ENCODE results near the gene ACSL6. TPM values are rescaled to one million over a fixed set of nuclear protein-coding genes. Genes with fewer than 3 reads are reported as not detected.

The ACSL6 gene
- total RNA-seq, 1 donor from 2014 or later = not detected

DNA sequence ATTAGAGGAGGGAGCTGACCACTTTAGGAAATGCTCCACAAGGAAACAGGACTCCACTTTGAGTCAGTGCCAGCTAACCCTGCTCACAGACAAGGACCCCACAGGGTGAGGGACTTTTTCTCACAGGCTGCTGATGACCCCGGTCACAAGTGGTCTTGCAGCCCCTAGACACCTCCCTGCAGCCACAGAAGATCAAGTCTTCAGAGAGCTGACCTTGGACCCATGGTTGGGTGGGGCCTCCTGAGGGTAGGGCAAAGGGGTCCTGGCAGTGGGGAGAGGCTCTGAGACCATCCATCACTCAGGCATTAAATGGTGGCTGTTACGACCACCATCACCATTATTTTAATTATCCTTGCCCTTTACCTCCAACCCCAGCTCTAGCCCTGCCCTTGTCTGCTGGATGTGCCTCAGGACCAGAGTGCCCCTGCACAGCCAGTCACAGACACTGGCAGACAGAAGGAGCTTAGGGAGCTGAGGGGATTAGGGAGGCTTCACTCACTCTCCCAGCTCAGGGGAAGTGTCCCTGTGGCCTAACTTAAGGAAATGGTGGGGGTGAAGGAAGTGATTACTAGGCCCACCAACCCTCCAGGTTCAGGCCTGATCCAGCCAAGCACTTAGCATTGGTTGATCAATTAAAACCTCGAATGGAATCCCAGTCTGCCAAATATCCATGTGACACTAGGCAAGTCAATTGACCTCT, 1.6 kb downstream of the ACSL6 start:
- peaks cover 4% of the 10 kb centered on the region for H3K4me1 Mint-ChIP-seq (ENCODE audit: unreplicated experiment)
- H3K36me3 Mint-ChIP-seq (ENCODE audit: unreplicated experiment) = no peaks in the 10 kb centered on the region
- H3K4me3 Mint-ChIP-seq (ENCODE audit: unreplicated experiment) = no peak overlapping the region
- no peaks in the 10 kb centered on the region for H3K9me3 Mint-ChIP-seq (ENCODE audit: unreplicated experiment)
- H3K27me3 Mint-ChIP-seq (ENCODE audit: unreplicated experiment) = peaks cover 41% of the 10 kb centered on the region
- no peak overlapping the region for H3K27ac Mint-ChIP-seq (ENCODE audit: unreplicated experiment)
- DNase-seq (ENCODE audit: extremely low spot score, unreplicated experiment) = no peak
- TF ChIP-seq, protein P1, sequence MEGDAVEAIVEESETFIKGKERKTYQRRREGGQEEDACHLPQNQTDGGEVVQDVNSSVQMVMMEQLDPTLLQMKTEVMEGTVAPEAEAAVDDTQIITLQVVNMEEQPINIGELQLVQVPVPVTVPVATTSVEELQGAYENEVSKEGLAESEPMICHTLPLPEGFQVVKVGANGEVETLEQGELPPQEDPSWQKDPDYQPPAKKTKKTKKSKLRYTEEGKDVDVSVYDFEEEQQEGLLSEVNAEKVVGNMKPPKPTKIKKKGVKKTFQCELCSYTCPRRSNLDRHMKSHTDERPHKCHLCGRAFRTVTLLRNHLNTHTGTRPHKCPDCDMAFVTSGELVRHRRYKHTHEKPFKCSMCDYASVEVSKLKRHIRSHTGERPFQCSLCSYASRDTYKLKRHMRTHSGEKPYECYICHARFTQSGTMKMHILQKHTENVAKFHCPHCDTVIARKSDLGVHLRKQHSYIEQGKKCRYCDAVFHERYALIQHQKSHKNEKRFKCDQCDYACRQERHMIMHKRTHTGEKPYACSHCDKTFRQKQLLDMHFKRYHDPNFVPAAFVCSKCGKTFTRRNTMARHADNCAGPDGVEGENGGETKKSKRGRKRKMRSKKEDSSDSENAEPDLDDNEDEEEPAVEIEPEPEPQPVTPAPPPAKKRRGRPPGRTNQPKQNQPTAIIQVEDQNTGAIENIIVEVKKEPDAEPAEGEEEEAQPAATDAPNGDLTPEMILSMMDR (IDR thresholded peaks at IDR 0.05) = no peak

DNA sequence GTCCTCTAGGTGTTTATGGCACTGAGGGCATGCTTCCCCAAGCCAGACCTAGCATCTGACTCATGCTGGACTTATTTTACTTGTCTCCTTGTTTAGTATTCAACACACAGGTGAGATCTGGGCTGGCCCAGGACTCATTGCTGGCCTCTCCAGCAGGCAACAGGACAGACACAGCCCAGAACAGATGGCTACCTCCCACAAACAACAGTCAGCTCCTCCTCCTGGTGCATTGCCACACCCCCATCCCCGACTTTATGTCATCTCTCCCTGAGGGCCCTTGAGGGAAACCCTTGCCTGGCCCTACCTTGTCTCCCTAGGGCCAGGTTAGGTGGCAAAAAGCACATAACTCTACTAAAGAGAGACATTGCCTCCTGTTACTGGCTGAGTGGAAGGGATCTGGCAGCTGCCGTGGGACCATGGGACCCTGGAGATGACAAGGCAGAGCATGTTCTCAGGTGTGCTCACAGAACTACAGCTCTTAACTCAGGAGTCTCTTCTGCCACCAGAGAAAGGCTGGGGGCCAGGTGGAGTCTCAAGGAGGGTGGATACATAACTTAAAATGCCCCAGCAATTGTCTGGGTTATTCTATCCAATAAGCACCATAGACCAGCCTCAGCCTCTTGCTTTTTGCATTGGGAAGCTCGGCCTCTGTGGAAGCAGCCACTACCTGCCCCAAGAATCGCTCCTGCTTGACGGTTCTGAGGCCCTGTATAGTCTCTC, 2.3 kb downstream of the ACSL6 start:
- Mint-ChIP-seq H3K9me3 (ENCODE audit: unreplicated experiment) (no peaks in the 10 kb centered on the region), H3K36me3 (ENCODE audit: unreplicated experiment) (no peaks in the 10 kb centered on the region), H3K27me3 (ENCODE audit: unreplicated experiment) (peaks cover 41% of the 10 kb centered on the region), H3K27ac (ENCODE audit: unreplicated experiment) (no peak overlapping the region), H3K4me1 (ENCODE audit: unreplicated experiment) (peaks cover 4% of the 10 kb centered on the region), H3K4me3 (ENCODE audit: unreplicated experiment) (no peak overlapping the region)
- TF ChIP-seq, protein P1 (IDR thresholded peaks at IDR 0.05) = no peak
- no peak for DNase-seq (ENCODE audit: extremely low spot score, unreplicated experiment)

DNA sequence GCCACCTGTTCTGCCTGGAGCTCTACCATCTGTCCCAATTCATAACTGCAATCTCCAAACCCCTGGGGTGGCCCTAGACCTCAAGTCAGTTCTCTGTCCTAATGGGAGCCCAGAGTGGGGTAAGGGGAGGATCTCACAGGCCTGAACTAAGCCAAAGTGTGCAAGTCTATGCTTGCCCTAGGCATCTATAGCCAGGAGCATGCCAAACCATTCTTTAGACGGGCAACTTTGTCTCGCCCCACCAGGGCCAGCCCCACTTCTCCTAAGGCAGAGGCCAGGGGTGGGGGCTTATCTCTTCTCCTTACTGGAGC, 3.3 kb downstream of the ACSL6 start:
- Mint-ChIP-seq H3K4me1 (ENCODE audit: unreplicated experiment) (peaks cover 6% of the 10 kb centered on the region), H3K27ac (ENCODE audit: unreplicated experiment) (no peak overlapping the region), H3K4me3 (ENCODE audit: unreplicated experiment) (no peak overlapping the region), H3K36me3 (ENCODE audit: unreplicated experiment) (no peaks in the 10 kb centered on the region), H3K9me3 (ENCODE audit: unreplicated experiment) (no peaks in the 10 kb centered on the region), H3K27me3 (ENCODE audit: unreplicated experiment) (peaks cover 33% of the 10 kb centered on the region)
- no peak for DNase-seq (ENCODE audit: extremely low spot score, unreplicated experiment)
- TF ChIP-seq, protein P1 (IDR thresholded peaks at IDR 0.05) = no peak

DNA sequence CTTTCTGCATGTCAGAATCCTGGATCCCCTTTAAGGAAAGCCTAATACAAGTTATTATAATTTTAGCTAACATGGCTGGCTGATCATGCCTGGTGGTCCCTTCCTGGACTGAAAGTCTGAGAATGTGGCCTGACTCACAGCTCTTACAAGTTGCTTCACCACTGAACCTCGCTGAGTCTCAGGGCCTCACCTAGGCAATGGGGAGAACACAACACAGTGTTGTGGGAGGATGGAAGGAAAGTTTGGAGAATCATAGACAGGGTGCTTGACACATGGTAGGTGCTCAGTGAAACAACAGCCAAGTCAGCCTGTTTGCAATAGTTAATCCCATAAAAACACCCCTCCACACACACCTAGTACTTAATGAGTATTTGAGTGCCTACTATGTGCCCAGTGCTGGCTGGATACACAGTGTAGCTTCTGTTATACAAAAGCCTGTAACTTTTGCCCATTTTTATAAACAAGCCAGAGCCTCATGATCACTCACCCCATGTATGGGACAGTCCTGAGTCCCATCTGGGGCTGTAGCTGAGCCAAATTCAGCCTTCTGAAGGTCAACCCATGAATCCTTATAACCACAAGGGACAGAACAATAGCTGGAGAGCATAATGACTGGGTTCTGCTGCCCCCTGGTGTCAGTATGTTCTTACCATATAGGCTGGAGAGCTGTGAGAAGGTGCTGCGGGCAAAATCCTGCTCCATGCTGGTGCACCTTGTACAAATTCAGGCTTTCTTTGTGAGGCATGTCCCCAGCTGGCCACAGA, 3.9 kb downstream of the ACSL6 start:
- Mint-ChIP-seq H3K4me3 (ENCODE audit: unreplicated experiment) (no peak overlapping the region), H3K27me3 (ENCODE audit: unreplicated experiment) (peaks cover 35% of the 10 kb centered on the region), H3K9me3 (ENCODE audit: unreplicated experiment) (no peaks in the 10 kb centered on the region), H3K36me3 (ENCODE audit: unreplicated experiment) (no peaks in the 10 kb centered on the region), H3K27ac (ENCODE audit: unreplicated experiment) (no peak overlapping the region), H3K4me1 (ENCODE audit: unreplicated experiment) (peaks cover 7% of the 10 kb centered on the region)
- TF ChIP-seq, protein P1 (IDR thresholded peaks at IDR 0.05) = peak; percentile 77
- DNase-seq (ENCODE audit: extremely low spot score, unreplicated experiment) = no peak

Data from osteocyte (in vitro differentiated cells).